ENCODE measurements around the gene PTGS2. TPM values are rescaled to one million over a fixed set of nuclear protein-coding genes. Genes with fewer than 3 reads are reported as not detected.
A peak's percentile ranks its signal among the peaks of the same experiment; 100 is the strongest.

PTGS2 gene
- total RNA-seq, 4 donors from 2014 or later: 0.76 to 1.7 (median 1.1) TPM

DNA sequence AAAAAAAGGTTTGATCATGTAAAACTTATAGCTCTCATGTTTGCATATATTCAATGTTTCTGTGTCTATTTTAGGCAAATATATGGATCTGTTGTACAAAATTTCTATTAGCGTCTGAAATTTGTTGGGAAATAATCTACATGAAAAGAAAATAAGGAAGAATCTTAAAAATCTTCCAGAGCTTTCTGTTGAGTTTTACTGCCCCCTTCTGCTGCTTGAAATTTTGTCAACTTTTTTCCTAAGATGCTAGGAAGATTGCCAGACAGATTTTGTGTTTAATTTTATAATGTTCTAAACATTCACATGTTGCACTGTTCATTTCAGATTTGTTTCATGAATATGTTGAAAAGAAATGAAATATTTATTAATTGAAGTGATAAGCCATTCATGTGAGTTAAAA lies 2.5 kb upstream of the PTGS2 start:
- Histone ChIP-seq H3K4me1 (no peaks in the 10 kb centered on the region), H3K27me3 (no peaks in the 10 kb centered on the region), H3K9me3 (no peaks in the 10 kb centered on the region), H3K27ac (peak overlapping the region in 1 of 4 donors; percentile 30), H3K4me3 (no peak overlapping the region), H3K36me3 (no peaks in the 10 kb centered on the region)
- DNase-seq: no peak
- no peak for TF ChIP-seq POLR2A (IDR thresholded peaks at IDR 0.05)
- TF ChIP-seq, protein P1, sequence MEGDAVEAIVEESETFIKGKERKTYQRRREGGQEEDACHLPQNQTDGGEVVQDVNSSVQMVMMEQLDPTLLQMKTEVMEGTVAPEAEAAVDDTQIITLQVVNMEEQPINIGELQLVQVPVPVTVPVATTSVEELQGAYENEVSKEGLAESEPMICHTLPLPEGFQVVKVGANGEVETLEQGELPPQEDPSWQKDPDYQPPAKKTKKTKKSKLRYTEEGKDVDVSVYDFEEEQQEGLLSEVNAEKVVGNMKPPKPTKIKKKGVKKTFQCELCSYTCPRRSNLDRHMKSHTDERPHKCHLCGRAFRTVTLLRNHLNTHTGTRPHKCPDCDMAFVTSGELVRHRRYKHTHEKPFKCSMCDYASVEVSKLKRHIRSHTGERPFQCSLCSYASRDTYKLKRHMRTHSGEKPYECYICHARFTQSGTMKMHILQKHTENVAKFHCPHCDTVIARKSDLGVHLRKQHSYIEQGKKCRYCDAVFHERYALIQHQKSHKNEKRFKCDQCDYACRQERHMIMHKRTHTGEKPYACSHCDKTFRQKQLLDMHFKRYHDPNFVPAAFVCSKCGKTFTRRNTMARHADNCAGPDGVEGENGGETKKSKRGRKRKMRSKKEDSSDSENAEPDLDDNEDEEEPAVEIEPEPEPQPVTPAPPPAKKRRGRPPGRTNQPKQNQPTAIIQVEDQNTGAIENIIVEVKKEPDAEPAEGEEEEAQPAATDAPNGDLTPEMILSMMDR (IDR thresholded peaks at IDR 0.05): no peak

DNA sequence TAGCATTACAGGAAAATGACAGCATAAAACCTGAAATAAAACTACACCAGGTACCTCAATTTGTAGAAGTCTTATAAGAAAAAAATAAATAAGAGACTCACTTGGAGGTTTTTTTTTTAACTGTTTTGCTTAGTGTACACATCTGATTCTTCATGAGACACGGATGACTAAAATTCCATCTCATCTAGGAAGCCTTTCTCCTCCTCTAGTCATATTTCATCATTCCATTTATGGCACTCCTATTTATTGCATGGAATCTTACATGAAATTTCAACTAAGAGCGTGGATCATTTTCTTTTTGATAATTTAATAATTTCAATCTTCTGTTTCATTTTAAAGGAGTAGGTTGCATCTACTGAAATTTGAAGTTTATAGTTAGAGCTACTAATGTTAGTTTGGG lies 1.6 kb upstream of the PTGS2 start:
- Histone ChIP-seq H3K36me3 (no peaks in the 10 kb centered on the region), H3K4me1 (no peaks in the 10 kb centered on the region), H3K9me3 (no peaks in the 10 kb centered on the region), H3K27me3 (no peaks in the 10 kb centered on the region), H3K27ac (peak overlapping the region in 1 of 4 donors; percentile 30), H3K4me3 (peak overlapping the region in 1 of 4 donors; percentile 64)
- no peak for DNase-seq
- no peak for TF ChIP-seq POLR2A (IDR thresholded peaks at IDR 0.05)
- TF ChIP-seq, protein P1 (IDR thresholded peaks at IDR 0.05): no peak

DNA sequence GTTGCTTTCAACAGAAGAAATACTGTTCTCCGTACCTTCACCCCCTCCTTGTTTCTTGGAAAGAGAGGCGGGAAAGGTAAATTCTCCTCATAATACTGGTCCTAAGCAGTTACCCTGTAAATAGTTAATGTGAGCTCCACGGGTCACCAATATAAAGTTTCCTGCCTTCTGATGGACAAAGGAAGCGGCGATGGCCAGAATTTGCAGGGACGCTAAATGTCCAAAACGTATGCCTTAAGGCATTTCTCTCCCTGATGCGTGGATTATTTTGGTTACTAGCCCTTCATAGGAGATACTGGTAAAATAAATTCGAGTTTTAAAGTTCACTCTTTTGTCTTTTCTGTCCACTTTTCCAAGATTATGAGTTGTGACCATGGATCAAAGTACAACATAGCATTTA lies 898 bp upstream of the PTGS2 start:
- DNase-seq: no peak
- H3K27ac ChIP-seq: peak overlapping the region; percentile 62 to 91 (median 75)
- H3K4me1 ChIP-seq: no peaks in the 10 kb centered on the region
- H3K9me3 ChIP-seq: no peaks in the 10 kb centered on the region
- H3K4me3 ChIP-seq: peak overlapping the region; percentile 31 to 64 (median 45)
- H3K27me3 ChIP-seq: no peaks in the 10 kb centered on the region
- H3K36me3 ChIP-seq: no peaks in the 10 kb centered on the region
- no peak for TF ChIP-seq POLR2A (IDR thresholded peaks at IDR 0.05)
- TF ChIP-seq, protein P1 (IDR thresholded peaks at IDR 0.05): no peak

DNA sequence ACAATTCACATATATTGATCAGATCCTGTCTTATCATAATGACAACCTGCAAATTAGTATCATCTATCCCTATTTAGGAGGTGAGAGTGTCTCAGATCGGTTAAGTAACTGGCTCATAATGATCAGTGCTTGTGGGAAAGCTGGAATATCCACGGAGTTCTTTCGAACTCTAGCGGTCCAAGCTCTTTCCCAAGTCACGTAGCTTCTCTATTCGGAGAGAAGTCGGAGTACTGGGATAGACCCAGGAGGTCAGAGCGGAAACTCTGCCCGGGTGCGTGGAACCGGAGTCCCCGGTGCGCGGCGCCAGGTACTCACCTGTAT lies 339 bp downstream of the PTGS2 start:
- peaks cover 0 to 6% (median 0%) of the 10 kb centered on the region in 3 donors for H3K36me3 ChIP-seq

DNA sequence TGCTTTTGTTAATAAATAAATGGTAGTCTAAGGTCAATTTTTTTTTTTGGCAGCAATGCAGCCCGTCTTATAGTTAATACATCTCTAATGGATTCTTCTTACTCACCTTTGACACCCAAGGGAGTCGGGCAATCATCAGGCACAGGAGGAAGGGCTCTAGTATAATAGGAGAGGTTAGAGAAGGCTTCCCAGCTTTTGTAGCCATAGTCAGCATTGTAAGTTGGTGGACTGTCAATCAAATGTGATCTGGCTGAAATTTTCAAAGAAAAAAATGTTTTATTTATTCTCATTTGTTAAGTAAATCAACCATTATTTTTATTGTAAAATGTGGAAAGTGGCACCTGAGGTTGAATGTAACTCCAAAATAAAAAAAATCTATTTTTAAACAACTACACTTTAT lies 2.1 kb downstream of the PTGS2 start:
- Histone ChIP-seq H3K27ac (no peak overlapping the region), H3K4me3 (no peak overlapping the region), H3K4me1 (no peaks in the 10 kb centered on the region), H3K36me3 (peaks cover 0 to 12% (median 0%) of the 10 kb centered on the region in 3 donors), H3K9me3 (no peaks in the 10 kb centered on the region), H3K27me3 (no peaks in the 10 kb centered on the region)
- DNase-seq: no peak
- TF ChIP-seq, protein P1 (IDR thresholded peaks at IDR 0.05): no peak
- TF ChIP-seq POLR2A (IDR thresholded peaks at IDR 0.05): no peak

More for the DNA sequence above, 339 bp downstream of the PTGS2 start:
- no peak for DNase-seq
- TF ChIP-seq, protein P1 (IDR thresholded peaks at IDR 0.05): no peak
- no peak for TF ChIP-seq POLR2A (IDR thresholded peaks at IDR 0.05)
- Histone ChIP-seq H3K4me1 (no peaks in the 10 kb centered on the region), H3K4me3 (peak overlapping the region; percentile 31 to 64 (median 45)), H3K27me3 (no peaks in the 10 kb centered on the region), H3K9me3 (no peaks in the 10 kb centered on the region), H3K27ac (peak overlapping the region; percentile 62 to 91 (median 75))

DNA sequence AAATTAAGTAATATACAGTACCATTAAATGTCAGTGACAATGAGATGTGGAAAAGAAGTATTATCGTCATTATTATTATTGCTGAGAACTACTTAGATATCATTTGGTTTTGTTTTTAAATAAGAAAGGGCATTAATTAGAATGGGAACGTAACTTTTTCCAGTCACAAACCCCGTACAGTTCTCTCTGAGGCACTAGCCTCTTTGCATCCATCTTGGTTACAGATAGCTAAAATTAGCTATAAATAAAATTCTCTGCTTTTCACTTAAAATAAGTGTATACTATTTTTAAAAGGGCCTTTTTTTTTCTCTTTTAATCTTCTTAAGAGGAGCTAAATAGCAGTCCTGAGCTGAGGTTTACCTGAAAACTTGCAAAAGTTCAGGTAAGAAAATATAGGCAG lies 7.6 kb downstream of the PTGS2 start:
- no peak for DNase-seq
- Histone ChIP-seq H3K36me3 (peaks cover 0 to 12% (median 0%) of the 10 kb centered on the region in 3 donors), H3K27me3 (no peaks in the 10 kb centered on the region), H3K4me3 (no peak overlapping the region), H3K4me1 (no peaks in the 10 kb centered on the region), H3K9me3 (no peaks in the 10 kb centered on the region), H3K27ac (no peak overlapping the region)
- TF ChIP-seq POLR2A (IDR thresholded peaks at IDR 0.05): no peak
